Nephron progenitor cell (in vitro differentiated cells): ENCODE results near the gene DIABLO.

ENCODE experiments used
- DNase-seq: peaks from one replicate; pipeline ENCODE4 v3.0.0; 2021
- H3K27ac Mint-ChIP-seq: 2 replicates; pipeline ENCODE4 v1.8.0; 2021; ENCODE audit warnings: mild to moderate bottlenecking, moderate library complexity, mixed read lengths
- H3K27me3 Mint-ChIP-seq: 2 replicates; pipeline ENCODE4 v1.8.0; 2021; ENCODE audit warnings: mild to moderate bottlenecking, low read depth, mixed read lengths; ENCODE audit not compliant: poor library complexity
- H3K36me3 Mint-ChIP-seq: 2 replicates; pipeline ENCODE4 v1.8.0; 2021; ENCODE audit warnings: low read depth, mixed read lengths
- H3K4me1 Mint-ChIP-seq: 2 replicates; pipeline ENCODE4 v1.8.0; 2021; ENCODE audit warnings: mixed read lengths
- H3K4me3 Mint-ChIP-seq: 2 replicates; pipeline ENCODE4 v1.8.0; 2021; ENCODE audit warnings: mild to moderate bottlenecking, moderate library complexity, mixed read lengths
- H3K9me3 Mint-ChIP-seq: 2 replicates; pipeline ENCODE4 v1.8.0; 2021; ENCODE audit warnings: mild to moderate bottlenecking, moderate library complexity, mixed read lengths
- TF ChIP-seq, protein P1 (sequence below): fragments of 200-600 bp; sonication (generic); IDR thresholded peaks from 2 replicates; pipeline ENCODE4 v1.5.0; 2021; ENCODE audit warnings: antibody characterized with exemption

Gene DIABLO

DNA sequence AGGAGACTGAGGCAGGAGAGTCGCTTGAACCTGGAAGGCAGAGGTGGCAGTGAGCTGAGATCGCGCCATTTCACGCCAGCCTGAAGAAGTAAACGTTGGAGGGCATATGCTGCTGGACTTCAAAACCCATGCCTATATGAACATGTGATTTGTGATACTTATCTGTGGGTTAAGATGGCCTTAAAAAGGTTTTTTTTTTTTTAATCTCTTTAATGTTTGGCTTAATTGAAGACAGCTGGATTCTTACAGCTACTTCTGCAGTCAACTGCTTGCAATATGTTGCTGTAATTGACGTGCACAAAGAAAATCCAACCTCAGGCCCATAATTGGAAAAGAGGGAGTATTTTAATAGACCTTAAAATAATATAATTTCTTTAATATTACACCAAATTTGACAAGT is 23.8 kb downstream of the DIABLO start:
- H3K36me3 Mint-ChIP-seq: no peaks in the 10 kb centered on the region
- no peak overlapping the region for H3K27ac Mint-ChIP-seq
- no peaks in the 10 kb centered on the region for H3K9me3 Mint-ChIP-seq
- H3K4me3 Mint-ChIP-seq: no peak overlapping the region
- DNase-seq: no peak
- peaks cover 52% of the 10 kb centered on the region for H3K27me3 Mint-ChIP-seq
- peaks cover 31% of the 10 kb centered on the region for H3K4me1 Mint-ChIP-seq
- TF ChIP-seq, protein P1, sequence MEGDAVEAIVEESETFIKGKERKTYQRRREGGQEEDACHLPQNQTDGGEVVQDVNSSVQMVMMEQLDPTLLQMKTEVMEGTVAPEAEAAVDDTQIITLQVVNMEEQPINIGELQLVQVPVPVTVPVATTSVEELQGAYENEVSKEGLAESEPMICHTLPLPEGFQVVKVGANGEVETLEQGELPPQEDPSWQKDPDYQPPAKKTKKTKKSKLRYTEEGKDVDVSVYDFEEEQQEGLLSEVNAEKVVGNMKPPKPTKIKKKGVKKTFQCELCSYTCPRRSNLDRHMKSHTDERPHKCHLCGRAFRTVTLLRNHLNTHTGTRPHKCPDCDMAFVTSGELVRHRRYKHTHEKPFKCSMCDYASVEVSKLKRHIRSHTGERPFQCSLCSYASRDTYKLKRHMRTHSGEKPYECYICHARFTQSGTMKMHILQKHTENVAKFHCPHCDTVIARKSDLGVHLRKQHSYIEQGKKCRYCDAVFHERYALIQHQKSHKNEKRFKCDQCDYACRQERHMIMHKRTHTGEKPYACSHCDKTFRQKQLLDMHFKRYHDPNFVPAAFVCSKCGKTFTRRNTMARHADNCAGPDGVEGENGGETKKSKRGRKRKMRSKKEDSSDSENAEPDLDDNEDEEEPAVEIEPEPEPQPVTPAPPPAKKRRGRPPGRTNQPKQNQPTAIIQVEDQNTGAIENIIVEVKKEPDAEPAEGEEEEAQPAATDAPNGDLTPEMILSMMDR: no peak

DNA sequence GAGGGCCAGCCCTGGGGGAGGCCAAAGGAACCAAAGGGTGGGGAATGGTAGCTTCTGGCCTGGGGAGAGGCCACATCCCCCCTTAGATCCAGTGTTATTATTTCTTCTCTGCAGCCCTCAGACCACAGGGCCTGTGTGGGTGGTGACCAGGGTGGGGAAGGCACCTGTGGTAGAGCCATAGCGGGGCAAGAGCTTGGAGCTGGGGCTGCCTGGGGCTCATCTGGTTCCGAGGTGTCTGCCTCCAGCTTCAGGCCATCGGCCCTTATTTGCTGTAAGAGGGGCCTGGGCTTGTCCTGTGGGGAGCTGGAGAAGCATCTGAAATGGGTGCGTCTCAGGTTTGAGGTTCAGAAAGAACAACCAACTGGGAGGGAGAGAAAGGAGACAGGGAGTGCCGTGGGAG is 24.5 kb downstream of the DIABLO start:
- Mint-ChIP-seq H3K4me3 (no peak overlapping the region), H3K36me3 (no peaks in the 10 kb centered on the region), H3K27ac (no peak overlapping the region), H3K27me3 (peaks cover 47% of the 10 kb centered on the region), H3K9me3 (no peaks in the 10 kb centered on the region), H3K4me1 (peaks cover 37% of the 10 kb centered on the region)
- DNase-seq: no peak
- TF ChIP-seq, protein P1: no peak

DNA sequence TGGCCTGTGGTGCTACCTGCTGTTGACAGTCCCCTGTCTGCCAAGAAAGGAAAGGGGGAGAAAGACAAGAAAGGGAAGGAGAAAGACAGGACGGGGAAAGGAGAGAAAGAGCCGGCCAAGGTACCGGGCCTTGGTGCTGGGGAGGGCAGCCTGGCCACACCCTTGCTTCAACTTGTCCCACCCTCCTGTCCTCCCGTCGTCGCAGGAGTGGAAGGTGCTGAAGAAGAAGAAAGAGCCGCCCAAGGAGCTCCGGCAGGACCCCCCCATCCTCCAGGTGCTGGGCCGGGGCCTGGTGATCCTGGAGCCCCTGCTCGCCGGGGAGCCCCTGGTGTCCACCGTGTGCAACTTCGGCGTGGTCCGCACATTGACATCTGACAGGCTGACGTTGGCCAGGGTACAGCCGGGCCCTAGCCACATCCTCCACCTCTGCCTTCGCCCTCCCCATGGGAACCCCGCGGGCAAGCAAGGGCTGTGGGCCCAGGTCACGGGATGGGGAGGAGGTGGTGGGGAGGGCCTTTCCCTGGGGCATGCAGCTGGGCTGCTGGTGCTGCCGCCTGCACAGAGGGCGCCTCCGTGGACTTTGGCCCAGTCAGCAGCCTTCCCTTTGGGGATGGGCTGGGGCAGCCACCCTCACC is 25.2 kb downstream of the DIABLO start:
- DNase-seq: no peak
- Mint-ChIP-seq H3K4me1 (peaks cover 37% of the 10 kb centered on the region), H3K27ac (no peak overlapping the region), H3K9me3 (peaks cover 6% of the 10 kb centered on the region), H3K27me3 (peaks cover 40% of the 10 kb centered on the region), H3K4me3 (no peak overlapping the region), H3K36me3 (peaks cover 5% of the 10 kb centered on the region)
- TF ChIP-seq, protein P1: peak; percentile 28

DNA sequence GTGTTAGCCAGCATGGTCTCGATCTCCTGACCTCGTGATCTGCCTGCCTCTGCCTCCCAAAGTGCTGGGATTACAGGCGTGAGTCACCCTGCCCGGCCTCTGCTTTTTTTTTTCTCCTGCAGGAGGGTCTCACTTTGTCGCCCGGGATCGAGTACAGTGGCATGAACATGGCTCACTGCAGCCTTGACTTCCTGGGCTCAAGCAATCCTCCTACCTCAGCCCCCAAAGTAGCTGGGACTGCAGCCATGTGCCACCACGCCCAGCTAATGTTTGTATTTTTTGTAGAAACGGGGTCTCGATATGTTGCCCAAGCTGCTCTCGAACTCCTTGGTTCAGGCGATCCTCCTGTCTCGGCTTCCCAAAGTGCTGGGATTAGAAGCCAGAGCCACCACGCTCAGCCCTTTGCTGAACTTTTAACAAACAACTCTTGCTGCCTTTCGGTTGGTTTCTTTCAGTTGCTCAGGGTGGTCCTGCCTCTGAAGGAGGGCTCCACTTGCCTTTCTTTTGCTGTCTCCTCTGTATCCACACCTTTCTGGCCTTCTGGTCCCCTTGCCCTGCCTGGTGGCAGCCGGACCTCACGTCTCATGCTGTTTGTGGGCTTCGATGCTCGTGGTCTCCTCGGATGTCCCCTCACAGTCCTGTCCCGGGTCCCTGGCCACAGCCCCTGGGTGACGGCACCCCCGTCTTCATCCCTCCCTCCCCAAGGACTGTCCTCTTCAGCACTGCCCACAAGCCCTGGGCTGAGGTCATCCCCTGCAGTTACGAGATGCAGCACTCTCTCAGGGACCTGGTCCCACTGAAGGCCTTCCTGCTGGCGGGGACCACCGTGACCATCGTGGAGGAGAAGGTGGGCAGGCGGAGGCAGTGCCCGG is 26.1 kb downstream of the DIABLO start:
- no peak for DNase-seq
- Mint-ChIP-seq H3K36me3 (peaks cover 8% of the 10 kb centered on the region), H3K9me3 (peaks cover 14% of the 10 kb centered on the region), H3K4me1 (peaks cover 30% of the 10 kb centered on the region), H3K27me3 (peaks cover 31% of the 10 kb centered on the region), H3K4me3 (no peak overlapping the region), H3K27ac (no peak overlapping the region)
- TF ChIP-seq, protein P1: no peak

DNA sequence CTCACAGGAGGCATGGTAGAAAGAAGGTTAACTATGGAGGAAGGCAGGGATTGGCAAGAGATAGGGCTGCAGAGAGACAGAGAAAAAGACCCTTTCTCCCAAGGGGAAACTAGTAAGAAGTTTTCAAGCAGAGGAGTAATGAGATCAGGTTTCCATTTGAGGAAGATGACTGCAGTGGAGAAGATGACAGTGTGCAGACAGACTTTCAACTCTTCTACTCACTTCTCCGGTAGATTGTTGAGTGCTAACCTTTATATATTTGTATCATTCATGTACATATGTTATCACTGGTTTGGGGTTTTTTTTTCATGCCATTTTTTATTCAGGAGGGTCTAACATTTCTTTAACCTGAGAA is 28.3 kb downstream of the DIABLO start:
- peaks cover 19% of the 10 kb centered on the region for H3K9me3 Mint-ChIP-seq
- DNase-seq: no peak
- peaks cover 30% of the 10 kb centered on the region for H3K4me1 Mint-ChIP-seq
- peaks cover 18% of the 10 kb centered on the region for H3K27me3 Mint-ChIP-seq
- H3K27ac Mint-ChIP-seq: peak overlapping the region; percentile 88
- peaks cover 10% of the 10 kb centered on the region for H3K36me3 Mint-ChIP-seq
- TF ChIP-seq, protein P1: no peak
- no peak overlapping the region for H3K4me3 Mint-ChIP-seq
